Measurements from ENCODE around the gene RNF213.
"Not testable (repeated sequence)": the region's sequence is repeated elsewhere in the genome, so short reads cannot be mapped to it uniquely, and the experiment has no call there.

Gene RNF213

GRCh38 chr17:80316927-80317705, 56.5 kb downstream of the RNF213 start:
- no peak for DNase-seq (ENCODE audit: low read depth in 3 of 3)

GRCh38 chr17:80317706-80317980, 57.0 kb downstream of the RNF213 start:
- DNase-seq (ENCODE audit: low read depth in 3 of 3), result no peak

GRCh38 chr17:80318166-80318565, 57.5 kb downstream of the RNF213 start:
- DNase-seq (ENCODE audit: low read depth in 3 of 3), result no peak

GRCh38 chr17:80319262-80319998, 58.8 kb downstream of the RNF213 start:
- no peak for DNase-seq (ENCODE audit: low read depth in 3 of 3)

GRCh38 chr17:80319999-80320344, 59.3 kb downstream of the RNF213 start:
- no peak for DNase-seq (ENCODE audit: low read depth in 3 of 3)

- DNase-seq (ENCODE audit: low read depth in 3 of 3), result no peak
Measured at GRCh38 chr17:80320496-80320895, 59.8 kb downstream of the RNF213 start.

GRCh38 chr17:80322864-80323263, 62.2 kb downstream of the RNF213 start:
- DNase-seq (ENCODE audit: low read depth in 3 of 3), result no peak

GRCh38 chr17:80323982-80324381, 63.3 kb downstream of the RNF213 start:
- DNase-seq (ENCODE audit: low read depth in 3 of 3), result no peak

- DNase-seq (ENCODE audit: low read depth in 3 of 3), result no peak
Measured at GRCh38 chr17:80327518-80327917, 66.9 kb downstream of the RNF213 start.

GRCh38 chr17:80328634-80329380, 68.2 kb downstream of the RNF213 start:
- no peak for DNase-seq (ENCODE audit: low read depth in 3 of 3)

- DNase-seq (ENCODE audit: low read depth in 3 of 3), result not testable (repeated sequence)
Measured at GRCh38 chr17:80329421-80329820, 68.8 kb downstream of the RNF213 start.

GRCh38 chr17:80330276-80330675, 69.6 kb downstream of the RNF213 start:
- DNase-seq (ENCODE audit: low read depth in 3 of 3), result no peak

- DNase-seq (ENCODE audit: low read depth in 3 of 3), result not testable (repeated sequence)
Measured at GRCh38 chr17:80330938-80331337, 70.3 kb downstream of the RNF213 start.

- DNase-seq (ENCODE audit: low read depth in 3 of 3), result no peak
Measured at GRCh38 chr17:80331820-80332219, 71.2 kb downstream of the RNF213 start.

GRCh38 chr17:80337195-80337895, 76.7 kb downstream of the RNF213 start:
- no peak for DNase-seq (ENCODE audit: low read depth in 3 of 3)

GRCh38 chr17:80339118-80339517, 78.5 kb downstream of the RNF213 start:
- DNase-seq (ENCODE audit: low read depth in 3 of 3), result no peak

- DNase-seq (ENCODE audit: low read depth in 3 of 3), result no peak
Measured at GRCh38 chr17:80339731-80340456, 79.2 kb downstream of the RNF213 start.

GRCh38 chr17:80345321-80345720, 84.7 kb downstream of the RNF213 start:
- DNase-seq (ENCODE audit: low read depth in 3 of 3), result no peak

- DNase-seq (ENCODE audit: low read depth in 3 of 3), result no peak
Measured at GRCh38 chr17:80345841-80346497, 85.3 kb downstream of the RNF213 start.

- no peak for DNase-seq (ENCODE audit: low read depth in 3 of 3)
Measured at GRCh38 chr17:80346498-80347275, 86.0 kb downstream of the RNF213 start.
